Colon (tissue), 2 donors: ENCODE data around the gene HOXA4.

ENCODE experiments used
- FAIRE-seq: peaks from 2 replicates; lab custom pipeline; 2012; peaks lifted over from hg19 to GRCh38; lab: Jason Lieb, UNC
- donor health status: control.
- donor health status: control.

HOXA4 gene

GRCh38 chr7:27092819-27093110, 37.8 kb downstream of the HOXA4 start:
- FAIRE-seq = no peak

DNA sequence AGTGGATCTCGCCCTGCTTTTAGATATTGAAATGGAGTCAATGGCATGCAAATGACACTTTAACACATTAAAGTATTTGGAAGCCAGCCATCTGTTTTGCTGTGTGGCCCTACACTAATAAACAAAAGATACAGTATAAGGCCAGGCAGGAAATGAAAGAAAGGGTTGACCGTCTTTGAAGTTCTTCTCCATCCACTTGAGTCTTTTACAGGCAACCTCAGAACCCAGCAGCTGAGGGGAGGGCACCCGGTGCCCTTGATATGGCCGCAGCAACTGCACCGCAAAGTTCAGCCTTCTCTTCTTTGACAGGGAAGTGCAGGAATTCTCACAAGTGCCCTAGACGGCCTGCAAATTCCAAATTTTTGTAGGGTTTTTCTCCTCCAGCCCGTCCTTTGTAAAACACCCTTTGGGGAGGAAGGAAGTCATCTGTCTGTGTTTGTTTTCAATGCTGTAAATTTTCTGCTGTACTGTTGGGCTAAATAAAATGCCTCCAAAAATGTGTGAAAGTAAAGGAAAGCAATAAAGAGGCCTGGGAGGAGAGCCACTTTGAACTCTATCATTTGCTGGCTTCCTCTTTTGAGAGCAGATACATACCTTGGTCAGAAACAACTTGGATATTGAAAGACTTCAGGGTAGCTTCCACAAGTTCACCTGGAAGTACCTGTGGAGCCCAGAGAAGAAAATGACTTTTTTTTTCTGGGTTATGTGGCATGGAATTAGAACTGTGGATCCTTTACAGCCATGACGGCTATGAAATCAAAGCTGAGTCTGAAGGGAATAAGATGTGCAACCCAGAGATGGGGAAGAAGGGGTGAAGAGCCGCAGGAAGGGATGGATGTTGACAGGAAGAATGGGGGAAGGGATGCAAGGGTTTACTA, 38.4 kb downstream of the HOXA4 start:
- no peak for FAIRE-seq

DNA sequence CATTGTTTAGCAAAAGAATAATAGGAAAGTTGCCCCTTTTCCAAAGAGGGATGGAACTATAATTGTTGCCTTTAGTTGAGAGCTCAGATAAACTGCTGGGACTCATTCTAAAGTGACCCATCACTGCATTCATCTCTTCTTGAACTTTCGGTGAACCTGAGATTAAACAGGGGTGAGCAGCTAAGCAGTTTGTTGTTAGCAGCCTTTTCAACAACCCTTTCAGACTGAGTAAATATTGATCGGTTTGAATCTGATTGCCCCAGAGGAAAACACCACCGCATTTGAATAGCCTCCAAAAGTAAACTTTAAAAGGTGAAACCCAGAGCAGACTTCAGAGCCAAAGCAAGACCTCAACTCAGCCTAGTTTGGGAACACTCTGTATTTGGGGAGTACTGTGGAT, 39.5 kb downstream of the HOXA4 start:
- no peak for FAIRE-seq

DNA sequence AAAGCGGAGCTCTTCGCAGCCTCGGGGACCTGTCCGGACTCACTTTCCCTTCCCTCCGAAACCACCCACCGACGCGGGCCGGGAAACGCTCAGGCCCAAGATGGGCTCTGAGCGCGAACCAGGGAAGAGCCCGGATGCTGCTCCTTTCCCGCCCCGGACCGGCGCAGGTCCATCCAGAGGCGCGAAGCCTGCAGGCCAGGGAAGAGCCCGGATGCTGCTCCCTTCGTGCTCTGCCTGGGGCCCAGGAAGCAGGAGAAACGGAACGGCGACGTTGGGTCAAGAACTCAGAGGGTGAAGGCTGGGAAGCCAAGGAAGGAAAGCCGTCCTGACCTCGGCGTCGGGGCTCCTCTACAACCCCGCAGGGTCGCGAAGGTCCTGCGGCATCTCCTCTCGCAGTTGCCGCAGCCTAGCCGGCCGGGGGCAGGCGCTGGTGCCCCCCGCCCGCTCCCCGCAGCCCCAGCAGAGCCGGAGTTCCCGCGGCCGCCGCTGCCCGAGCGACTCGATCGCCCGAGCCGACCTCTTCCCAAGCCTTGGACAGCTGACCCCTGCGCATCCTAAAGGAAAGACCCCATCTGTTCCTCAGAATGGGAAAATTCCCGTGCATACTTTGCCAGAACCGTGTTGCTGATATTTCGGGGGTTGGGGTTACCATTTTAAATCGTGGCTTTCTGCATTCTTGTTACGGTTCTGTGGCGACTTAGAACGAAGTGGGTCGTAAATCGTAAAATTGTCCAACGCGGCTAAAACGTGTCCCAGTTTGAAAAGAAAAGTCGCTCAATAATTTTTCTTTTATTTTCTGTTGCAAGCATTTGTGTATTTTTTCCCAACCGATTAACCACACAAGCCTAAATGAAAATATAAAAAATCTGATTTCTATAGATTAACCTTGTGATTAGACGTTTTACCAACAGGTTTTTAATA, 42.3 kb downstream of the HOXA4 start:
- FAIRE-seq = no peak

DNA sequence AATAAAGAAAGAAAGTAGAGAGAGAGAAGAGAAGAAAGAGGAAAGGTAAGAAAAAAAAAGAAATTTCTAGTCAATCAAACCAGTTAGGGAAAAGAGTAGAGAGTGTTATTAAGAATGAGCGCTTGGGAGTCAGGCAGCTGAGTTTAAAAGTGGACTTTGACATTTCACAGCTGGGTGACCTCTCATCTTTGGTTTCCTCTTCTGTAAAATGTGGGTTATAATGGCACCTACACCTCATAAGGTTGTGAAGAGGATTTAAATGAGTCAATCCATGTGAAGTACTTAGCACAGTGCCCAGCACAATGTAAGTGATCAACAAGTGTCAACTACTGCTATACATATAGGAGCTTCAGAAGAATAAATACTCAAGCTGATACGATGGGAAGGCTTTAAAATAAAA, 46.9 kb downstream of the HOXA4 start:
- no peak for FAIRE-seq

DNA sequence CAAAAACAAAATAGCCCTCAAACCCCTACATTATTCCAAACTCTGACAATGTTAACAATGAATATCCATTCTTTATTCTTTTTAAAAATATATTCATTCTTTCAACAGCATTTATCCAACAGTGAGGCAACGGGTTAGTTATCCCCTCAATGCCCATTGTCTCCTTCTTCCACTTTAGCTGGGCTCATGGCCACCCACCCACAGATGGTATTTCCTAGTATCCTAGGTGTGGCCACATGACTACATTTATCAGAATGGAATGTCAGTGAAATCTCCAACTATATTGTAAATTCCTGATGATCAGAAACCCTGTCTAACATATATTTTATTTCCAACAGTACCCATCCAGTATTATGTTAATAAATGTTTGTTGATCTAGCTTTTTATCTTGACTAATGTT, 48.4 kb downstream of the HOXA4 start:
- FAIRE-seq = no peak

GRCh38 chr7:27080844-27081436, 49.6 kb downstream of the HOXA4 start:
- FAIRE-seq = no peak

DNA sequence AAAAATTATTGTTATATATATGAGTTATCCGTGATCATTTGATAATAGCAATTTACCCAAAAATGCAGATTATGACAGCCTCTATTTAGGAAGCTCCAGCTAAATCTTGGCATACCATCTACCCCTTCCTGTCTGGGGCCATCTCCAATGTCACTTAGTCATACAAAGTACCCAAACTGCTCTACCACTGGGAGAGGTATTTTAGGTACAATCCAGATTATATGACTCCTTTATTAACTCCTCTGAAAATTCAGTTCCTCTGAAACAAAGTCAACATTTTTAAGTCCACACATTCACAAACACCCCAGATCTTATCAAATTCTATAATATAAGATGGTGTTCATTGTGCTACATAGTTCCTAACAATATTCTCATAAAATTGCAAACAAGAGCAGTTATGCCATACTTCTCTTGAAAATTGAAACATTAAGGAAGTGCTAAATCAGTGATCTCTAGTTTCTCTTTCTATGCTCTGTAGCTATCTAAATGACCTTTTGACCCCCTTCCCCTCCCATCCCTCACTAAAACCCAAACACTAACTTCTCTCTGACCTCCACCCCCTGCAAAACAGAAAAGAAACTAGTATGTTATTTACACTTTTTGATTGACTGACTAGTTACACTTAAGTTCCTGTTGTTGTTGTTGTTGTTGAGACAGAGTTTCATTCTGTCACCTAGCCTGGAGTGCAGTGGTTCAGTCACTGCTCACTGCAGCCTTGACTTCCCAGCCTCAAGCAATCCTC, 51.2 kb downstream of the HOXA4 start:
- no peak for FAIRE-seq

GRCh38 chr7:27078616-27079233, 51.8 kb downstream of the HOXA4 start:
- no peak for FAIRE-seq
